Vagina (tissue), 2 donors: ENCODE measurements around the gene SLC25A40. TPM values are rescaled to one million over a fixed set of nuclear protein-coding genes. Genes with fewer than 3 reads are reported as not detected.
"Not testable (repeated sequence)": the region's sequence is repeated elsewhere in the genome, so short reads cannot be mapped to it uniquely, and the experiment has no call there.

Experiments used
- DNase-seq, 2 donors: peaks; one replicate each; pipeline ENCODE4 v3.0.0-alpha.2; 2017; ENCODE audit errors: extremely low spot score in 2 of 2
- H3K27ac ChIP-seq: fragments of 200-600 bp; sonication (generic); one replicate; pipeline ENCODE4 v1.5.1; 2019
- H3K27me3 ChIP-seq: fragments of 200-600 bp; sonication (generic); one replicate; pipeline ENCODE4 v1.5.1; 2019
- H3K36me3 ChIP-seq, 2 donors: fragments of 200-600 bp; sonication (generic); one replicate each; pipeline ENCODE4 v1.5.1; 2017 to 2019
- H3K4me1 ChIP-seq: fragments of 200-600 bp; sonication (generic); one replicate; pipeline ENCODE4 v1.5.1; 2019
- H3K4me3 ChIP-seq, 2 donors: fragments of 200-600 bp; sonication (generic); 1 replicate in 1 of 2; 2 replicates in 1 of 2; pipeline ENCODE4 v1.5.1; 2016 to 2019
- H3K9me3 ChIP-seq: fragments of 200-600 bp; sonication (generic); one replicate; pipeline ENCODE4 v1.5.1; 2019
- POLR2A ChIP-seq, 2 donors: fragments of 450-650 bp; IDR thresholded peaks; one replicate each; pipeline ENCODE4 v1.6.1; 2017; ENCODE audit warnings: antibody characterized with exemption in 2 of 2, mild to moderate bottlenecking in 2 of 2, moderate library complexity in 2 of 2
- POLR2AphosphoS5 ChIP-seq, 2 donors: sonication (generic); formaldehyde crosslinking; IDR thresholded peaks; one replicate each; pipeline ENCODE4 v1.9.0; 2017; ENCODE audit warnings: antibody characterized with exemption in 2 of 2, mild to moderate bottlenecking in 2 of 2, low read depth in 1 of 2; ENCODE audit not compliant: insufficient read depth in 1 of 2
- intact Hi-C: fragments of 100-400 bp; cut with DNase I; formaldehyde crosslinking; loops from one replicate; pipeline ENCODE4 v1.15.1; 2023
- total RNA-seq: library from RNA; depleted of rRNA; stranded (reverse); fragments of >200 nt; gene quantifications from one replicate; pipeline ENCODE4 v1.2.3, GENCODE V29; 2016
- TF ChIP-seq, protein P1 (sequence below), 3 experiments: fragments of 450-650 bp in 2 of 3; fragments of 200-600 bp in 1 of 3; sonication (generic) in 1 of 3; IDR thresholded peaks; one replicate each; pipeline ENCODE4 v1.5.1; 2017 to 2019; ENCODE audit warnings: antibody characterized with exemption in 3 of 3, mild to moderate bottlenecking in 2 of 3, moderate library complexity in 2 of 3

SLC25A40 gene
- total RNA-seq, 1 donor from 2014 or later: 30.0 TPM

GRCh38 chr7:87876869-87877234 is 692 bp upstream of the SLC25A40 start:
- Histone ChIP-seq H3K4me3 (peak overlapping the region; percentile 65 to 83), H3K27me3 (no peaks in the 10 kb centered on the region), H3K9me3 (no peaks in the 10 kb centered on the region), H3K27ac (peak overlapping the region; percentile 96), H3K36me3 (no peaks in the 10 kb centered on the region), H3K4me1 (peaks cover 27% of the 10 kb centered on the region)
- TF ChIP-seq, protein P1, sequence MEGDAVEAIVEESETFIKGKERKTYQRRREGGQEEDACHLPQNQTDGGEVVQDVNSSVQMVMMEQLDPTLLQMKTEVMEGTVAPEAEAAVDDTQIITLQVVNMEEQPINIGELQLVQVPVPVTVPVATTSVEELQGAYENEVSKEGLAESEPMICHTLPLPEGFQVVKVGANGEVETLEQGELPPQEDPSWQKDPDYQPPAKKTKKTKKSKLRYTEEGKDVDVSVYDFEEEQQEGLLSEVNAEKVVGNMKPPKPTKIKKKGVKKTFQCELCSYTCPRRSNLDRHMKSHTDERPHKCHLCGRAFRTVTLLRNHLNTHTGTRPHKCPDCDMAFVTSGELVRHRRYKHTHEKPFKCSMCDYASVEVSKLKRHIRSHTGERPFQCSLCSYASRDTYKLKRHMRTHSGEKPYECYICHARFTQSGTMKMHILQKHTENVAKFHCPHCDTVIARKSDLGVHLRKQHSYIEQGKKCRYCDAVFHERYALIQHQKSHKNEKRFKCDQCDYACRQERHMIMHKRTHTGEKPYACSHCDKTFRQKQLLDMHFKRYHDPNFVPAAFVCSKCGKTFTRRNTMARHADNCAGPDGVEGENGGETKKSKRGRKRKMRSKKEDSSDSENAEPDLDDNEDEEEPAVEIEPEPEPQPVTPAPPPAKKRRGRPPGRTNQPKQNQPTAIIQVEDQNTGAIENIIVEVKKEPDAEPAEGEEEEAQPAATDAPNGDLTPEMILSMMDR (IDR thresholded peaks at IDR 0.05): no peak
- intact Hi-C loops: loop anchor here (10.0 kb wide), 1 partner anchor 238 kb away; no protein-coding TSS in a partner anchor
- peak in 1 of 2 donors; percentile 90 for DNase-seq

DNA sequence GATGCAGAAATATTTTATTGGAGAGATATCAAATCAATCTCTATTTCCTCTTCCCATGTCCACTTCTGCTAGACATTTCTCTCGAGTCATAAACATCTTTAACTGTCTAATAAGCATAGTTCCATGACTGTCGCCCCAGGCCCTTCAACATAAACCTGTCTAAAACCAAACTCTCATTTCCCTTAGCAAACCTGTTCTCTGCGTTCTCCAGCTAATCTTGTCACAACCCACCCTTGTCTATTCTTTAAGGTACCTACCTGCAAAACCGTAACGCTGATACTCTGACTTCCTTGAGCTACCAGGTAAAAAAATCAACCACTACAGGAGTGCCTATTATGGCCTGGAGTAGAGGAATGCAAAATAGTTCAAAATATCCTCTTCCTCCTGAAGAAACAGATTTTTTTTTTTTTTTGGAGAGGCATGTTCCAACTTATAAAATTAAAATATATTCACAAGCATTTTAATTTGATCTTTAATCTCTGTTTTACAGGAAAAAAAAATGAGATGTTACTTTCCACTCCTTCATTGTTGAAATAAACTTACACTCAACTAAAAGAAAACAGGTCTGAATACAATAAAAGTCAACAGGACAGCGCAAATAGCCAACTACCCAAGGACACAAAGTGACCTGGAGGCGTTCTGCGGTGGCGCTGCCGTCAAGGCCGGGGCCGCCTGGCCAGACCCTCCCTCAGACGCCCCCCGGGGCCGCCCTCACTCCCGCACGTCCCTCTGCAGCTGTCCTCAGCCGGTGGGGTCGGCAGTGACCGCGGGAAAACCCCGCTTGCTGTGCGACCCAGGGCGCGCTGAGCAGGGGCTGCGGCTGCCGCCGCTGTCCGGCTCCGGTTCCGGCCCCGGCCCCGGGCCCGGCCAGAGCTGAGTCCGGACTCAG is 765 bp downstream of the SLC25A40 start:
- peaks cover 2% of the 10 kb centered on the region for H3K9me3 ChIP-seq
- peaks cover 27% of the 10 kb centered on the region for H3K4me1 ChIP-seq
- intact Hi-C loops: loop anchor here (10.0 kb wide), 1 partner anchor 239 kb away; no protein-coding TSS in a partner anchor
- H3K27me3 ChIP-seq: no peaks in the 10 kb centered on the region
- TF ChIP-seq, protein P1 (IDR thresholded peaks at IDR 0.05): no peak
- TF ChIP-seq POLR2AphosphoS5 (IDR thresholded peaks at IDR 0.05; ENCODE audit: insufficient read depth in 1 of 2, low read depth in 1 of 2): no peak
- no peaks in the 10 kb centered on the region for H3K36me3 ChIP-seq
- DNase-seq: no peak
- H3K27ac ChIP-seq: peak overlapping the region; percentile 96
- H3K4me3 ChIP-seq: peak overlapping the region; percentile 65 to 83

DNA sequence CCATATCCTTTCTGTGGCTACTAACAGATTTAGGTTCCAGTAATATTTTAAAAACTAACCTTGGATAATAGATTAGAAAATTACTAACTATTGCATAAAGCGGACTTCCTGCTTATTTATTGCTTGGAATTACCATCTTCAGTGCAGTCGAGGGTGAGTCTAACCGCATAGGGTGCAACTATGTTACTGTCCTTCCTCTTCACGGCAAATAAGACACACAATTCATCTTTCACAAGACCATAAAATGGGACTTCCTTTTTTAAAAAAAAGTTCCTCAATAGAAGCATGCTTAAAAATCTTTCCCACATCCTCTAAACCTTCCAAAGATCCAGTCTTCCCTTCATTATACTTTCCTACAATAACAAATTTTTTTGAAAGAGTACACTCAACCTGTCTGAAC is 2.1 kb downstream of the SLC25A40 start:
- intact Hi-C loops: loop anchor here (10.0 kb wide), 1 partner anchor 241 kb away; no protein-coding TSS in a partner anchor
- H3K27ac ChIP-seq: no peak overlapping the region

GRCh38 chr7:87873328-87873727 is 2.8 kb downstream of the SLC25A40 start:
- H3K27ac ChIP-seq: not testable (repeated sequence)

More for the DNA sequence above, 2.1 kb downstream of the SLC25A40 start:
- Histone ChIP-seq H3K27me3 (no peaks in the 10 kb centered on the region), H3K4me3 (no peak overlapping the region), H3K9me3 (peaks cover 2% of the 10 kb centered on the region), H3K4me1 (peaks cover 27% of the 10 kb centered on the region), H3K36me3 (no peaks in the 10 kb centered on the region)
- TF ChIP-seq, protein P1 (IDR thresholded peaks at IDR 0.05): no peak
- no peak for TF ChIP-seq POLR2A (IDR thresholded peaks at IDR 0.05)
- TF ChIP-seq POLR2AphosphoS5 (IDR thresholded peaks at IDR 0.05; ENCODE audit: insufficient read depth in 1 of 2, low read depth in 1 of 2): no peak
- no peak for DNase-seq

GRCh38 chr7:87872346-87872745 is 3.8 kb downstream of the SLC25A40 start:
- DNase-seq: no peak
- no peak overlapping the region for H3K4me3 ChIP-seq

More at GRCh38 chr7:87873328-87873727, 2.8 kb downstream of the SLC25A40 start:
- H3K9me3 ChIP-seq, H3K36me3 ChIP-seq, H3K27me3 ChIP-seq, DNase-seq, H3K4me3 ChIP-seq: not testable (repeated sequence)
- intact Hi-C loops: loop anchor here (10.0 kb wide), 1 partner anchor 241 kb away; no protein-coding TSS in a partner anchor
- peaks cover 22% of the 10 kb centered on the region for H3K4me1 ChIP-seq

More at GRCh38 chr7:87872346-87872745, 3.8 kb downstream of the SLC25A40 start:
- Histone ChIP-seq H3K9me3 (peaks cover 2% of the 10 kb centered on the region), H3K27me3 (no peaks in the 10 kb centered on the region), H3K4me1 (peaks cover 12% of the 10 kb centered on the region), H3K27ac (no peak overlapping the region), H3K36me3 (no peaks in the 10 kb centered on the region)
- TF ChIP-seq POLR2A (IDR thresholded peaks at IDR 0.05): no peak
- no peak for TF ChIP-seq POLR2AphosphoS5 (IDR thresholded peaks at IDR 0.05; ENCODE audit: insufficient read depth in 1 of 2, low read depth in 1 of 2)
- TF ChIP-seq, protein P1 (IDR thresholded peaks at IDR 0.05): no peak
- intact Hi-C loops: loop anchor here (10.0 kb wide), 1 partner anchor 242 kb away; no protein-coding TSS in a partner anchor
